ENCODE data around the gene IRF5.
"Not testable (repeated sequence)": the region's sequence is repeated elsewhere in the genome, so short reads cannot be mapped to it uniquely, and the experiment has no call there.

IRF5 gene

DNA sequence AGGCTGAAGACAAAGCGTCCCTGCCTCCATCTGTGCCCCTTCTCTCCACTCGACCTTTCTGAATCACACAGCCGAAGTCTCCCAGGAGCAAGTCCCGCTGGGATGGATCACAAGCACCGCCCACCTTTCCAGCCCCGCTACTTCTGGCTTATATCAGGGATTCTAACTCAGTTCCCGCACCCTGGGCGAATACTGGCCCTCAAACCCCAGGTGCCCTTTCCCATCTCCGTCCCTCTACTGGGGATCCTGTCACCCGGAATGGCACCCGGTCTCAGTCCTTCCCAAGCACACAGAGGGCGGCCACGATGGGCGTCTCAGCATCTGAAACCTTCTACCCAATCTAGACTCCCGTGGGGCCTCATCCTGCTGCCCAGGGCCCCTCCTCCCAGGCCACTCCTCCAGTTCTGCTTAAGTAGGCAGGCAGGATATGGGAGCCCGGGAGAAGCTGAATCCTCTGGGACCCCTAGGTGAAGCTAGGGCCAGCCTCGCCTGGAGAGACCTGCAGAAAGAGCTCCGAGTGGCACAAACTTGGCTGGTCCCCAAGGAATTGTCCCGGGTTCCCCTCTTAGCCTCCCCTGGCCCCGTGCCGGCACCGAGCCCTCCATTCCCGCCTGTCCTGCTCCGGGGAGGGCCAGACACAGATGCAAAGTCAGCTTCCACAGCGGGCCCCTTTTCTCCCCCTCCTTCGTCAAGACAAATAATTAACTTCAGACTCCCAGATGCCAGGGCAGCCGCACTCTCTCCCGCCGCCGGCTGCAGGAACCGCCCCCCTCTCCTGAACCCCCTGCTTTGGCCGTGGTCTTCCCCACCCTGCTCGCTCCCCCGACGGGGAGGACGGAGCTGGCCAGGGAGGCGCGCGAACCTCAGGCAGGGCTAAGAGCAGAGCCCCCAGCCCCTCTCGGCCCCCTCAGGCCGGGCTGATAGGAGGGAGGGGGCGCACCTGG is 27.8 kb upstream of the IRF5 start:
- Histone ChIP-seq H3K27me3 (ENCODE audit: control insufficient read depth, insufficient read depth, low read length) (peaks cover 65% of the 10 kb centered on the region), H3K9me3 (replicated peaks; ENCODE audit: low read length) (no peaks in the 10 kb centered on the region), H3K4me1 (ENCODE audit: control insufficient read depth, insufficient read depth, low read length) (peaks cover 8% of the 10 kb centered on the region), H3K4me3 (ENCODE audit: low read length) (peak overlapping the region; percentile 35), H3K36me3 (ENCODE audit: insufficient read depth, low read length) (no peaks in the 10 kb centered on the region), H3K4me2 (ENCODE audit: low read length) (peak overlapping the region; percentile 67), H3K9ac (ENCODE audit: low read depth, low read length) (no peak overlapping the region)

- H3K4me2 ChIP-seq (ENCODE audit: low read length) = peak within 1 kb of the TSS; percentile 67
- peaks cover 67% of the 10 kb centered on the region for H3K27me3 ChIP-seq (ENCODE audit: control insufficient read depth, insufficient read depth, low read length)
- H3K9me3 ChIP-seq (replicated peaks; ENCODE audit: low read length) = no peaks in the 10 kb centered on the region
- H3K9ac ChIP-seq (ENCODE audit: low read depth, low read length) = no peak within 1 kb of the TSS
- H3K4me1 ChIP-seq (ENCODE audit: control insufficient read depth, insufficient read depth, low read length) = peaks cover 11% of the 10 kb centered on the region
- no peaks in the 10 kb centered on the region for H3K36me3 ChIP-seq (ENCODE audit: insufficient read depth, low read length)
- H3K4me3 ChIP-seq (ENCODE audit: low read length) = peak within 1 kb of the TSS; percentile 35
These were observed 27.2 kb upstream of the IRF5 start, which contains the start of gene KCP for GRCh38 chr7:128910569-128910945. TSS of gene KCP (minus strand) at chr7:128910709. CDS start at chr7:128910676, 33 bp downstream.

GRCh38 chr7:128911423-128912031 is 26.2 kb upstream of the IRF5 start:
- Histone ChIP-seq H3K4me2 (ENCODE audit: low read length) (no peak overlapping the region), H3K9me3 (replicated peaks; ENCODE audit: low read length) (no peaks in the 10 kb centered on the region), H3K27me3 (ENCODE audit: control insufficient read depth, insufficient read depth, low read length) (peaks cover 72% of the 10 kb centered on the region), H3K4me1 (ENCODE audit: control insufficient read depth, insufficient read depth, low read length) (peaks cover 11% of the 10 kb centered on the region), H3K4me3 (ENCODE audit: low read length) (no peak overlapping the region), H3K36me3 (ENCODE audit: insufficient read depth, low read length) (no peaks in the 10 kb centered on the region), H3K9ac (ENCODE audit: low read depth, low read length) (no peak overlapping the region)

DNA sequence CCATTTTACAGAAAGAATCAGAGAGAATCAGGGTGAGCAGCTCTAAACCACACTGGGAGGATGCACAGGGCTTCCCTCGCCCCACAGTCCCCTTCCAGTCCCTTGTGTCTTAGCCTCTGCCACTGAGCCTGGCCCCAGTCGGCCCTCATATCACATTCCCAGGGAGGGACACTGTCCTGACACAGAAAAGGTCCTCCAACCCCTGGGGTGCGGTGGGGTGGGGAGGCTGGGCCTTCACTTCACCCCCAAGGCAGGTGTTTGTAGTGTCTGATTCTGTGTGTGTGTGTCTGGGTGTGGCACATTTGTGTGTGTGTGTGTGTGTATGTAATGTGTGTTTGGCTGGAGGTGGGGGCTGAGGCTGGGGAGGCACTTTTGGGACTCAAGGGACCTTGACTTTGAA is 25.4 kb upstream of the IRF5 start:
- no peak overlapping the region for H3K4me3 ChIP-seq (ENCODE audit: low read length)

GRCh38 chr7:128912709-128913495 is 24.8 kb upstream of the IRF5 start:
- H3K4me2 ChIP-seq (ENCODE audit: low read length); H3K36me3 ChIP-seq (ENCODE audit: insufficient read depth, low read length); H3K9me3 ChIP-seq (replicated peaks; ENCODE audit: low read length); H3K4me3 ChIP-seq (ENCODE audit: low read length); H3K9ac ChIP-seq (ENCODE audit: low read depth, low read length): not testable (repeated sequence)
- H3K4me1 ChIP-seq (ENCODE audit: control insufficient read depth, insufficient read depth, low read length) = peaks cover 11% of the 10 kb centered on the region
- H3K27me3 ChIP-seq (ENCODE audit: control insufficient read depth, insufficient read depth, low read length) = peaks cover 73% of the 10 kb centered on the region

More for the DNA sequence above, 25.4 kb upstream of the IRF5 start:
- no peak overlapping the region for H3K4me2 ChIP-seq (ENCODE audit: low read length)
- H3K4me1 ChIP-seq (ENCODE audit: control insufficient read depth, insufficient read depth, low read length) = peaks cover 11% of the 10 kb centered on the region
- no peaks in the 10 kb centered on the region for H3K36me3 ChIP-seq (ENCODE audit: insufficient read depth, low read length)
- peaks cover 72% of the 10 kb centered on the region for H3K27me3 ChIP-seq (ENCODE audit: control insufficient read depth, insufficient read depth, low read length)
- no peak overlapping the region for H3K9ac ChIP-seq (ENCODE audit: low read depth, low read length)
- H3K9me3 ChIP-seq (replicated peaks; ENCODE audit: low read length) = no peaks in the 10 kb centered on the region

GRCh38 chr7:128913870-128914565 is 23.7 kb upstream of the IRF5 start:
- Histone ChIP-seq H3K4me1 (ENCODE audit: control insufficient read depth, insufficient read depth, low read length) (peaks cover 11% of the 10 kb centered on the region), H3K9ac (ENCODE audit: low read depth, low read length) (no peak overlapping the region), H3K9me3 (replicated peaks; ENCODE audit: low read length) (no peaks in the 10 kb centered on the region), H3K27me3 (ENCODE audit: control insufficient read depth, insufficient read depth, low read length) (peaks cover 75% of the 10 kb centered on the region), H3K36me3 (ENCODE audit: insufficient read depth, low read length) (no peaks in the 10 kb centered on the region), H3K4me3 (ENCODE audit: low read length) (no peak overlapping the region), H3K4me2 (ENCODE audit: low read length) (no peak overlapping the region)

DNA sequence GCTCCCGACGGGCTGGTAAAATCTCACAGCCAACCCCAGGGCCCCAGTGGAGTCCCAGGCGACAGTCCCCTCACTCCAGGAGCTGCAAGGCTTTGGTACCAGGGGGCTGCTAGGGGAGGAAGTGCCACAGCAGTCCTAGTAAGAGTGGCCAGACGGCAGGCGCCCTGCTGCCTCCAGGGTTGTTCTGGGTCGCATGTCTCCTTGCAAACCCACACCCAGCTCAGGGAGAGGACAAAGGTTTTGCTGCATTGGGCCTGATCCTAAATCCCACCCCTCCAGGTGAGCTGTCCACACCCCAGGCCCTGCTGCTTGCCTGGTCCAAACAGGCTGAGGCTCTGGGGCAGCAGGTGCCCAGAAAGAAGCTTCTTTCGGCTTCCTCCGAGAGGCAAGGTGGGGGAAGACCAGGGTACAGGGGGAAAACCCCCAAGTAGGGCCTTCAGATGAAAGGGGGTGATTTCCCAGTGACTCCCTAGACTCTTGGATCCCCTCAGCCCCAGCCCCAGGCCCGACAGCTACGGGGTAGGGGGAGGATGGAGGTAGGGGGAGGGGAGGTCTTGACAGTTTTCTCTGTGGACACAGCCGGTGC is 23.1 kb upstream of the IRF5 start:
- H3K4me2 ChIP-seq (ENCODE audit: low read length) = no peak overlapping the region
- H3K27me3 ChIP-seq (ENCODE audit: control insufficient read depth, insufficient read depth, low read length) = peaks cover 75% of the 10 kb centered on the region
- no peaks in the 10 kb centered on the region for H3K36me3 ChIP-seq (ENCODE audit: insufficient read depth, low read length)
- no peaks in the 10 kb centered on the region for H3K9me3 ChIP-seq (replicated peaks; ENCODE audit: low read length)
- H3K4me1 ChIP-seq (ENCODE audit: control insufficient read depth, insufficient read depth, low read length) = peaks cover 7% of the 10 kb centered on the region
- H3K4me3 ChIP-seq (ENCODE audit: low read length) = no peak overlapping the region
- H3K9ac ChIP-seq (ENCODE audit: low read depth, low read length) = no peak overlapping the region

DNA sequence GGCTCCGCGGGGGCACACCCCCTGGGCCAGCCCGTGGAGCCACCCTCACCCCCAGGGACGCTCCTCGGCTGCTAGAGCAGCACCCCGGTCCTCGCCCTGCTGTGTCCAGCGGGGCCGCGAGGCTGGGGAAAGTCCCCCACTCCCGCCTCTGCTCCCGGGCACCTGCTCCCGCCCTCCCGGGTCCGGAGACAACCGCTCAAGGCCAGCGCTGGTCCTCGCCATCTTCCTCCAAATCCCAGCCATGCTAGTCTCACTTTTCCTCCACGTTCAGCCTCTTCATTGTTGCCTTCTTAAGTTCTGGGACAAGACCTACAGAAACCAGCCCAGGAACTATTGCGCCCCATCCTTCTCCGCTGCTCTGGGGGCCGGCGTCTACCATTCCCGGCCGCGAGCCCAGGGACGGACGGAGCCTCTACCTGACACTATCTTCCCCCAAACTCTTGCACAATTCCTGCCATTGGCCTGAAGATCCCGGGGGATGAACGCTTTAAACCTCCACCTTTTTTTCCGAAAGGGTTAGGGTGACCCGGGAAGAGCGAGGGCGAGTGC is 22.4 kb upstream of the IRF5 start:
- H3K27me3 ChIP-seq (ENCODE audit: control insufficient read depth, insufficient read depth, low read length) = peaks cover 75% of the 10 kb centered on the region
- no peak overlapping the region for H3K9ac ChIP-seq (ENCODE audit: low read depth, low read length)
- H3K4me1 ChIP-seq (ENCODE audit: control insufficient read depth, insufficient read depth, low read length) = peaks cover 3% of the 10 kb centered on the region
- peak overlapping the region; percentile 57 for H3K4me2 ChIP-seq (ENCODE audit: low read length)
- H3K9me3 ChIP-seq (replicated peaks; ENCODE audit: low read length) = no peaks in the 10 kb centered on the region
- no peaks in the 10 kb centered on the region for H3K36me3 ChIP-seq (ENCODE audit: insufficient read depth, low read length)
- H3K4me3 ChIP-seq (ENCODE audit: low read length) = no peak overlapping the region

DNA sequence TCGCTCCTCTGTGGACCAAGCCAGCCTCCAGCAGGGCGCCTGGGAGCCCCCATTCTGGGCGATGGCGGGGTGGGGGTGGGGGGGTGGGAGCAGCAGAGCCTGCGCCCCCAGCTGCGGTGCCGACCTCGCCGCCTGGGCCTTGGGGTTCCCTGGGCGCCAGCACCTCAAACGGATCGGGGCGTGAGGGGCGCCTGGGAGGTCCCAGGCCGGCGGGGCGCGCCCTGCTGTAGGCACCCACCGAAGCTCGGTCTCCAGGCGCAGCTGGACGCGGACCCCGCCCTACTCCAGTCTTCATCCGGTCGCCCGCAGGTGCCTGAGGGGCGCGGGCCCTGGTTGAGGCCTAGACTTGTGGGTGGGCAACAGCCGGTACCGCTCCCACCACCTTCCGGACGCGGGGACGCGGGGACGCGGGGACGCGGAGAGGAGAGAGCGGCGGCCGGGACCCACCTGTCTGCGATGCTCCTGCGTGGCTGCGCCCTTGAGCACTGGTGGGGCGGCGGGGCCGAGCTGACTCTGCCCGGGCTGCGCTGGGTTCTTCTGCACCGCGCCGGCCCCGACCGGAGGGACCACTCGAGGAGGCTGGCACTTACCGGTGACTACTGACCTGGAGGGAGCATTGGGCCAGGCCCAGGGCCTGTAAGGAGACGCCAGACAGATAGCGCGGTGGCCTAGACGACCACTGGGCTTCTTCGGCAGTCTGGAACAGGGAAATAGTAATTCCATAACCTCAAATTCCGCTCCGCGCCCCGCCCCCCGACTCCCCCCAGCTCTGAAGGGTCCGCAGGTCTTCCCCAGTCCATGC is 21.7 kb upstream of the IRF5 start:
- H3K36me3 ChIP-seq (ENCODE audit: insufficient read depth, low read length) = no peaks in the 10 kb centered on the region
- H3K27me3 ChIP-seq (ENCODE audit: control insufficient read depth, insufficient read depth, low read length) = peaks cover 77% of the 10 kb centered on the region
- peaks cover 3% of the 10 kb centered on the region for H3K4me1 ChIP-seq (ENCODE audit: control insufficient read depth, insufficient read depth, low read length)
- no peak overlapping the region for H3K4me3 ChIP-seq (ENCODE audit: low read length)
- H3K9ac ChIP-seq (ENCODE audit: low read depth, low read length) = no peak overlapping the region
- no peaks in the 10 kb centered on the region for H3K9me3 ChIP-seq (replicated peaks; ENCODE audit: low read length)
- no peak overlapping the region for H3K4me2 ChIP-seq (ENCODE audit: low read length)

GRCh38 chr7:128916643-128916915 is 21.1 kb upstream of the IRF5 start:
- H3K27me3 ChIP-seq (ENCODE audit: control insufficient read depth, insufficient read depth, low read length) = peaks cover 78% of the 10 kb centered on the region
- H3K36me3 ChIP-seq (ENCODE audit: insufficient read depth, low read length) = no peaks in the 10 kb centered on the region
- no peaks in the 10 kb centered on the region for H3K9me3 ChIP-seq (replicated peaks; ENCODE audit: low read length)
- H3K4me1 ChIP-seq (ENCODE audit: control insufficient read depth, insufficient read depth, low read length) = peaks cover 3% of the 10 kb centered on the region
- no peak overlapping the region for H3K9ac ChIP-seq (ENCODE audit: low read depth, low read length)
- H3K4me3 ChIP-seq (ENCODE audit: low read length) = no peak overlapping the region
- no peak overlapping the region for H3K4me2 ChIP-seq (ENCODE audit: low read length)
